NCI-H460 (cell line): ENCODE results near the gene HIVEP2. TPM values are rescaled to one million over a fixed set of nuclear protein-coding genes. Genes with fewer than 3 reads are reported as not detected.
A peak's percentile ranks its signal among the peaks of the same experiment; 100 is the strongest.

Experiments
- DNase-seq: peaks from one replicate; pipeline ENCODE4 v3.0.0-alpha.2; 2016; ENCODE audit warnings: low read depth; ENCODE audit errors: extremely low read depth
- total RNA-seq: library from RNA; depleted of rRNA; stranded (reverse); fragments of >200 nt; shearing (Covaris generic); gene quantifications from 2 replicates; pipeline ENCODE4 v1.2.3, GENCODE V29; 2014

The HIVEP2 gene
- total RNA-seq, 1 experiment from 2014 or later = 2.7 TPM

GRCh38 chr6:142845624-142846458 lies 99.1 kb downstream of the HIVEP2 start:
- peak; percentile 33 for DNase-seq

GRCh38 chr6:142845143-142845571 lies 99.8 kb downstream of the HIVEP2 start:
- no peak for DNase-seq

GRCh38 chr6:142844065-142844755 lies 100.8 kb downstream of the HIVEP2 start:
- no peak for DNase-seq

- no peak for DNase-seq
Measured at GRCh38 chr6:142843361-142843760, 101.6 kb downstream of the HIVEP2 start.

- DNase-seq = no peak
Measured at GRCh38 chr6:142842418-142843261, 102.3 kb downstream of the HIVEP2 start.

- DNase-seq = no peak
Measured at GRCh38 chr6:142841915-142842314, 103.1 kb downstream of the HIVEP2 start.

- DNase-seq = no peak
Measured at GRCh38 chr6:142839686-142840040, 105.3 kb downstream of the HIVEP2 start.

GRCh38 chr6:142838821-142839685 lies 105.9 kb downstream of the HIVEP2 start:
- DNase-seq = no peak

GRCh38 chr6:142835787-142836535 lies 109.0 kb downstream of the HIVEP2 start:
- no peak for DNase-seq

GRCh38 chr6:142834853-142835252 lies 110.1 kb downstream of the HIVEP2 start:
- DNase-seq = no peak

GRCh38 chr6:142833798-142834197 lies 111.2 kb downstream of the HIVEP2 start:
- DNase-seq = no peak

- DNase-seq = no peak
Measured at GRCh38 chr6:142833054-142833453, 111.9 kb downstream of the HIVEP2 start.

GRCh38 chr6:142830807-142831206 lies 114.2 kb downstream of the HIVEP2 start:
- DNase-seq = no peak

GRCh38 chr6:142830116-142830710 lies 114.8 kb downstream of the HIVEP2 start:
- DNase-seq = no peak

GRCh38 chr6:142829556-142829955 lies 115.4 kb downstream of the HIVEP2 start:
- DNase-seq = no peak

GRCh38 chr6:142827991-142828390 lies 117.0 kb downstream of the HIVEP2 start:
- DNase-seq = no peak

GRCh38 chr6:142827369-142827768 lies 117.6 kb downstream of the HIVEP2 start:
- no peak for DNase-seq

- no peak for DNase-seq
Measured at GRCh38 chr6:142825760-142826159, 119.2 kb downstream of the HIVEP2 start.

GRCh38 chr6:142824426-142824825 lies 120.5 kb downstream of the HIVEP2 start:
- no peak for DNase-seq
